Ovary (tissue), 3 donors: ENCODE data around the gene UNC93A.
"Not testable (repeated sequence)": the region's sequence is repeated elsewhere in the genome, so short reads cannot be mapped to it uniquely, and the experiment has no call there.

Experiments
- POLR2A ChIP-seq: fragments of 450-650 bp; IDR thresholded peaks from one replicate; pipeline ENCODE4 v1.6.1; 2017; ENCODE audit warnings: antibody characterized with exemption, mild to moderate bottlenecking, moderate library complexity
- TF ChIP-seq, protein P1 (sequence below), 3 donors: fragments of 450-650 bp in 2 of 3; fragments of 200-600 bp in 1 of 3; IDR thresholded peaks; one replicate each; pipeline versions ENCODE4 v1.5.1 to v1.8.0; 2016 to 2022; ENCODE audit warnings: antibody characterized with exemption in 3 of 3, mild to moderate bottlenecking in 1 of 3
- donor health status: DM: no; HTN: no; CAD: no.

- TF ChIP-seq, protein P1, sequence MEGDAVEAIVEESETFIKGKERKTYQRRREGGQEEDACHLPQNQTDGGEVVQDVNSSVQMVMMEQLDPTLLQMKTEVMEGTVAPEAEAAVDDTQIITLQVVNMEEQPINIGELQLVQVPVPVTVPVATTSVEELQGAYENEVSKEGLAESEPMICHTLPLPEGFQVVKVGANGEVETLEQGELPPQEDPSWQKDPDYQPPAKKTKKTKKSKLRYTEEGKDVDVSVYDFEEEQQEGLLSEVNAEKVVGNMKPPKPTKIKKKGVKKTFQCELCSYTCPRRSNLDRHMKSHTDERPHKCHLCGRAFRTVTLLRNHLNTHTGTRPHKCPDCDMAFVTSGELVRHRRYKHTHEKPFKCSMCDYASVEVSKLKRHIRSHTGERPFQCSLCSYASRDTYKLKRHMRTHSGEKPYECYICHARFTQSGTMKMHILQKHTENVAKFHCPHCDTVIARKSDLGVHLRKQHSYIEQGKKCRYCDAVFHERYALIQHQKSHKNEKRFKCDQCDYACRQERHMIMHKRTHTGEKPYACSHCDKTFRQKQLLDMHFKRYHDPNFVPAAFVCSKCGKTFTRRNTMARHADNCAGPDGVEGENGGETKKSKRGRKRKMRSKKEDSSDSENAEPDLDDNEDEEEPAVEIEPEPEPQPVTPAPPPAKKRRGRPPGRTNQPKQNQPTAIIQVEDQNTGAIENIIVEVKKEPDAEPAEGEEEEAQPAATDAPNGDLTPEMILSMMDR (IDR thresholded peaks at IDR 0.05): not testable (repeated sequence)
- TF ChIP-seq POLR2A: not testable (repeated sequence)
Measured at GRCh38 chr6:167361170-167361569, 70.1 kb downstream of the UNC93A start.
